Naive thymus-derived CD4-positive, alpha-beta T cell (primary cell): Measurements from ENCODE around the gene CRAMP1. TPM values are rescaled to one million over a fixed set of nuclear protein-coding genes. Genes with fewer than 3 reads are reported as not detected.
"Not testable (repeated sequence)": the region's sequence is repeated elsewhere in the genome, so short reads cannot be mapped to it uniquely, and the experiment has no call there.

ENCODE experiments used
- ATAC-seq: fragments of 150-1000 bp; cut with Tn5 transposase; 2 replicates; pipeline ENCODE4 v1.10.0; 2021; ENCODE audit warnings: mild to moderate bottlenecking, moderate library complexity
- CTCF ChIA-PET: fragments of 350-600 bp; sonication (Branson Sonifier 250); formaldehyde crosslinking; loops from one replicate; lab custom pipeline; 2021; ENCODE audit warnings: antibody characterized with exemption; lab: Charles Lee
- POLR2A ChIA-PET: fragments of 350-600 bp; sonication (Branson Sonifier 250); formaldehyde crosslinking; loops from one replicate; lab custom pipeline; 2021; ENCODE audit warnings: antibody characterized with exemption, inconsistent platforms; lab: Charles Lee
- DNase-seq, 9 donors: peaks; one replicate each; pipeline versions ENCODE4 v3.0.0 to v3.0.0-alpha.2; 2020 to 2022; ENCODE audit warnings: mixed read lengths in 1 of 9
- H3K27ac ChIP-seq: one replicate; pipeline ENCODE4 v1.7.0; 2013; ENCODE audit warnings: mild to moderate bottlenecking, low read depth, low read length, moderate library complexity
- H3K27me3 ChIP-seq, 2 donors: one replicate each; pipeline ENCODE4 v1.7.0; 2013; ENCODE audit warnings: low read length in 2 of 2, mild to moderate bottlenecking in 2 of 2, moderate library complexity in 2 of 2; ENCODE audit not compliant: control insufficient read depth in 2 of 2, insufficient read depth in 2 of 2
- H3K36me3 ChIP-seq, 3 experiments: 1 replicate in 2 of 3; 2 replicates in 1 of 3; pipeline ENCODE4 v1.7.0; 2013; ENCODE audit warnings: low read length in 3 of 3, mild to moderate bottlenecking in 3 of 3, moderate library complexity in 1 of 3; ENCODE audit not compliant: insufficient read depth in 3 of 3, control insufficient read depth in 2 of 3
- H3K4me1 ChIP-seq, 2 donors: one replicate each; pipeline ENCODE4 v1.7.0; 2013; ENCODE audit warnings: low read length in 2 of 2, mild to moderate bottlenecking in 2 of 2, moderate library complexity in 1 of 2; ENCODE audit not compliant: control insufficient read depth in 2 of 2, insufficient read depth in 2 of 2
- H3K4me3 ChIP-seq: 2 replicates; pipeline ENCODE4 v1.7.0; 2013; ENCODE audit warnings: mild to moderate bottlenecking, low read length
- H3K9me3 ChIP-seq, 3 experiments: 1 replicate in 2 of 3; 2 replicates in 1 of 3; pipeline ENCODE4 v1.7.0; 2013; ENCODE audit warnings: low read length in 3 of 3; ENCODE audit not compliant: control insufficient read depth in 2 of 3
- H3K27ac Mint-ChIP-seq, 9 donors: one replicate each; pipeline ENCODE4 v1.8.0; 2020 to 2022; ENCODE audit warnings: mixed read lengths in 9 of 9, mild to moderate bottlenecking in 8 of 9, moderate library complexity in 5 of 9, inconsistent platforms in 2 of 9
- H3K27me3 Mint-ChIP-seq, 5 donors: one replicate each; pipeline ENCODE4 v1.8.0; 2021 to 2022; ENCODE audit warnings: mixed read lengths in 5 of 5, mild to moderate bottlenecking in 1 of 5
- H3K36me3 Mint-ChIP-seq, 5 donors: one replicate each; pipeline ENCODE4 v1.8.0; 2020 to 2022; ENCODE audit warnings: mixed read lengths in 5 of 5, mild to moderate bottlenecking in 3 of 5, inconsistent platforms in 1 of 5
- H3K4me1 Mint-ChIP-seq, 7 donors: one replicate each; pipeline ENCODE4 v1.8.0; 2020 to 2022; ENCODE audit warnings: mixed read lengths in 7 of 7, mild to moderate bottlenecking in 3 of 7, inconsistent platforms in 1 of 7
- H3K4me3 Mint-ChIP-seq, 10 donors: one replicate each; pipeline ENCODE4 v1.8.0; 2020 to 2022; ENCODE audit warnings: mild to moderate bottlenecking in 10 of 10, mixed read lengths in 10 of 10, moderate library complexity in 6 of 10, inconsistent platforms in 2 of 10
- H3K9me3 Mint-ChIP-seq, 11 donors: one replicate each; pipeline ENCODE4 v1.8.0; 2020 to 2022; ENCODE audit warnings: mixed read lengths in 11 of 11, mild to moderate bottlenecking in 4 of 11, inconsistent platforms in 1 of 11, moderate library complexity in 1 of 11
- intact Hi-C, 2 donors: fragments of 100-400 bp; cut with micrococcal nuclease; formaldehyde crosslinking; loops; one replicate each; pipeline ENCODE4 v1.15.1; 2023
- polyA plus RNA-seq, 2 donors: library from polyadenylated mRNA; unstranded; fragments of 300-500 nt; fragmentation: Illumina TruSeq; gene quantifications; one replicate each; pipeline ENCODE4 v1.2.3, GENCODE V29; 2021
- total RNA-seq, 6 experiments: library from RNA in 5 of 6; stranded (reverse) in 5 of 6; gene quantifications; 1 replicate in 5 of 6; 2 replicates in 1 of 6; pipeline ENCODE4 v1.2.3 and lab custom pipeline; 2021 to 2026

CRAMP1 gene
- total and polyA plus RNA-seq, 7 experiments from 2014 or later, result 2.1 to 33.2 (median 31.2) TPM

- ATAC-seq, result no peak
- H3K27ac Mint-ChIP-seq, result peak overlapping the region in 1 of 9 donors; percentile 70
Observed at GRCh38 chr16:1715220-1715619, 103.1 kb downstream of the CRAMP1 start.

GRCh38 chr16:1718236-1718635, 106.1 kb downstream of the CRAMP1 start:
- H3K4me3 Mint-ChIP-seq, H3K27me3 ChIP-seq, H3K9me3 ChIP-seq, H3K27ac ChIP-seq, intact Hi-C loops, ATAC-seq, H3K27me3 Mint-ChIP-seq, H3K4me3 ChIP-seq, DNase-seq, H3K36me3 Mint-ChIP-seq, H3K9me3 Mint-ChIP-seq, CTCF ChIA-PET: not testable (repeated sequence)
- Mint-ChIP-seq H3K4me1 (peaks cover 24 to 56% (median 39%) of the 10 kb centered on the region in 7 donors), H3K27ac (peak overlapping the region in 1 of 9 donors; percentile 67)
- POLR2A ChIA-PET, result interaction anchor here (0.6 to 2.9 kb wide), 2 partner anchors 12 to 64 kb away, joined by 4 to 11 read pairs; partner anchors contain the start of genes MAPK8IP3 and NUBP2
- Histone ChIP-seq H3K36me3 (peaks cover 0 to 13% (median 0%) of the 10 kb centered on the region in 3 experiments), H3K4me1 (peaks cover 10 to 21% of the 10 kb centered on the region in 2 donors)

More at GRCh38 chr16:1715220-1715619, 103.1 kb downstream of the CRAMP1 start:
- Mint-ChIP-seq H3K4me1 (peaks cover 15 to 50% (median 35%) of the 10 kb centered on the region in 7 donors), H3K4me3 (no peak overlapping the region), H3K36me3 (peaks cover 0 to under 1% (median 0%) of the 10 kb centered on the region in 5 donors), H3K9me3 (no peaks in the 10 kb centered on the region), H3K27me3 (no peaks in the 10 kb centered on the region)
- H3K36me3 ChIP-seq, result peaks cover 0 to 20% (median 0%) of the 10 kb centered on the region in 3 experiments
- no peak overlapping the region for H3K4me3 ChIP-seq
- CTCF ChIA-PET, result no interaction called here
- POLR2A ChIA-PET, result no interaction called here
- intact Hi-C loops, result no loop called here
- no peak overlapping the region for H3K27ac ChIP-seq
- H3K27me3 ChIP-seq, result no peaks in the 10 kb centered on the region
- H3K9me3 ChIP-seq, result no peaks in the 10 kb centered on the region
- no peak for DNase-seq
- peaks cover 0 to 4% of the 10 kb centered on the region in 2 donors for H3K4me1 ChIP-seq

GRCh38 chr16:1719559-1720229, 107.5 kb downstream of the CRAMP1 start:
- peaks cover 30 to 54% (median 40%) of the 10 kb centered on the region in 7 donors for H3K4me1 Mint-ChIP-seq
- H3K27me3 Mint-ChIP-seq, H3K9me3 Mint-ChIP-seq, H3K27me3 ChIP-seq, CTCF ChIA-PET, H3K9me3 ChIP-seq, H3K4me3 ChIP-seq, H3K36me3 Mint-ChIP-seq, H3K27ac ChIP-seq, intact Hi-C loops: not testable (repeated sequence)
- H3K4me3 Mint-ChIP-seq, result peak overlapping the region in 2 of 10 donors; percentile 7
- H3K4me1 ChIP-seq, result peaks cover 17 to 28% of the 10 kb centered on the region in 2 donors
- peaks cover 0 to 10% (median 0%) of the 10 kb centered on the region in 3 experiments for H3K36me3 ChIP-seq
- ATAC-seq, result peak; percentile 51
- DNase-seq, result peak in 3 of 9 donors; percentile 16 to 22 (median 18)
- H3K27ac Mint-ChIP-seq, result peak overlapping the region; percentile 19 to 84 (median 67)
- POLR2A ChIA-PET, result interaction anchor here (0.7 to 2.9 kb wide), 3 partner anchors 9 to 182 kb away, joined by 3 to 11 read pairs (median 4); partner anchors contain the start of gene MAPK8IP3

- no peak for DNase-seq
- H3K27ac Mint-ChIP-seq, result peak overlapping the region in 4 of 9 donors; percentile 32 to 86 (median 52)
- ATAC-seq, result no peak
- H3K9me3 ChIP-seq, result no peaks in the 10 kb centered on the region
- ChIA-PET POLR2A (interaction anchor here (0.6 kb wide), 1 partner anchor 246 kb away, joined by 4 read pairs; no protein-coding TSS in a partner anchor), CTCF (interaction anchor here (0.8 to 1.0 kb wide), 2 partner anchors 12 to 15 kb away, joined by 3 read pairs; partner anchors contain the start of gene MAPK8IP3)
- H3K4me3 ChIP-seq, result no peak overlapping the region
- H3K27me3 ChIP-seq, result no peaks in the 10 kb centered on the region
- no peaks in the 10 kb centered on the region for H3K9me3 Mint-ChIP-seq
- H3K27me3 Mint-ChIP-seq, result no peaks in the 10 kb centered on the region
- intact Hi-C loops, result no loop called here
- peaks cover 27 to 49% (median 40%) of the 10 kb centered on the region in 7 donors for H3K4me1 Mint-ChIP-seq
- H3K4me1 ChIP-seq, result peaks cover 17 to 28% of the 10 kb centered on the region in 2 donors
- no peak overlapping the region for H3K27ac ChIP-seq
- no peak overlapping the region for H3K4me3 Mint-ChIP-seq
- H3K36me3 Mint-ChIP-seq, result peaks cover 0 to 4% (median 0%) of the 10 kb centered on the region in 5 donors
- peaks cover 0 to 19% (median 5%) of the 10 kb centered on the region in 3 experiments for H3K36me3 ChIP-seq
Observed at GRCh38 chr16:1721372-1721771, 109.2 kb downstream of the CRAMP1 start.

GRCh38 chr16:1723450-1724147, 111.4 kb downstream of the CRAMP1 start:
- peak in 7 of 9 donors; percentile 14 to 48 (median 39) for DNase-seq
- no peaks in the 10 kb centered on the region for H3K9me3 Mint-ChIP-seq

GRCh38 chr16:1724491-1724890, 112.3 kb downstream of the CRAMP1 start:
- ATAC-seq, result no peak

More at GRCh38 chr16:1723450-1724147, 111.4 kb downstream of the CRAMP1 start:
- no peak overlapping the region for H3K4me3 ChIP-seq
- peak overlapping the region; percentile 4 for H3K27ac ChIP-seq
- CTCF ChIA-PET, result no interaction called here
- H3K27me3 ChIP-seq, result no peaks in the 10 kb centered on the region
- H3K4me1 ChIP-seq, result peaks cover 17 to 28% of the 10 kb centered on the region in 2 donors
- POLR2A ChIA-PET, result interaction anchor here (1.3 kb wide), 1 partner anchor 45 kb away, joined by 3 read pairs; the partner anchor contains the start of gene JPT2
- H3K36me3 ChIP-seq, result peaks cover 0 to 36% (median 8%) of the 10 kb centered on the region in 3 experiments
- Mint-ChIP-seq H3K4me3 (peak overlapping the region in 5 of 10 donors; percentile 13 to 57 (median 37)), H3K4me1 (peaks cover 29 to 53% (median 44%) of the 10 kb centered on the region in 7 donors), H3K36me3 (peaks cover 6 to 11% (median 9%) of the 10 kb centered on the region in 5 donors), H3K27me3 (no peaks in the 10 kb centered on the region), H3K27ac (peak overlapping the region in 8 of 9 donors; percentile 32 to 74 (median 55))
- intact Hi-C loops, result loop anchor here in 1 of 2 donors (1.0 kb wide), 2 partner anchors 197 to 360 kb away; no protein-coding TSS in a partner anchor
- ATAC-seq, result peak; percentile 64
- H3K9me3 ChIP-seq, result no peaks in the 10 kb centered on the region

More at GRCh38 chr16:1724491-1724890, 112.3 kb downstream of the CRAMP1 start:
- no peak for DNase-seq
- Mint-ChIP-seq H3K4me1 (peaks cover 27 to 45% (median 35%) of the 10 kb centered on the region in 7 donors), H3K27me3 (no peaks in the 10 kb centered on the region), H3K36me3 (peaks cover 6 to 13% (median 9%) of the 10 kb centered on the region in 5 donors), H3K9me3 (no peaks in the 10 kb centered on the region), H3K27ac (no peak overlapping the region), H3K4me3 (no peak overlapping the region)
- intact Hi-C loops, result no loop called here
- Histone ChIP-seq H3K27me3 (no peaks in the 10 kb centered on the region), H3K36me3 (peaks cover 0 to 45% (median 8%) of the 10 kb centered on the region in 3 experiments), H3K27ac (no peak overlapping the region), H3K4me3 (no peak overlapping the region), H3K9me3 (no peaks in the 10 kb centered on the region), H3K4me1 (peaks cover 17 to 28% of the 10 kb centered on the region in 2 donors)
- POLR2A ChIA-PET, result no interaction called here
- CTCF ChIA-PET, result no interaction called here
